ENCODE results near the gene TMPRSS4. TPM values are rescaled to one million over a fixed set of nuclear protein-coding genes. Genes with fewer than 3 reads are reported as not detected.
A peak's percentile ranks its signal among the peaks of the same experiment; 100 is the strongest.

Gene TMPRSS4
- polyA plus RNA-seq, 1 donor from 2014 or later, result not detected

DNA sequence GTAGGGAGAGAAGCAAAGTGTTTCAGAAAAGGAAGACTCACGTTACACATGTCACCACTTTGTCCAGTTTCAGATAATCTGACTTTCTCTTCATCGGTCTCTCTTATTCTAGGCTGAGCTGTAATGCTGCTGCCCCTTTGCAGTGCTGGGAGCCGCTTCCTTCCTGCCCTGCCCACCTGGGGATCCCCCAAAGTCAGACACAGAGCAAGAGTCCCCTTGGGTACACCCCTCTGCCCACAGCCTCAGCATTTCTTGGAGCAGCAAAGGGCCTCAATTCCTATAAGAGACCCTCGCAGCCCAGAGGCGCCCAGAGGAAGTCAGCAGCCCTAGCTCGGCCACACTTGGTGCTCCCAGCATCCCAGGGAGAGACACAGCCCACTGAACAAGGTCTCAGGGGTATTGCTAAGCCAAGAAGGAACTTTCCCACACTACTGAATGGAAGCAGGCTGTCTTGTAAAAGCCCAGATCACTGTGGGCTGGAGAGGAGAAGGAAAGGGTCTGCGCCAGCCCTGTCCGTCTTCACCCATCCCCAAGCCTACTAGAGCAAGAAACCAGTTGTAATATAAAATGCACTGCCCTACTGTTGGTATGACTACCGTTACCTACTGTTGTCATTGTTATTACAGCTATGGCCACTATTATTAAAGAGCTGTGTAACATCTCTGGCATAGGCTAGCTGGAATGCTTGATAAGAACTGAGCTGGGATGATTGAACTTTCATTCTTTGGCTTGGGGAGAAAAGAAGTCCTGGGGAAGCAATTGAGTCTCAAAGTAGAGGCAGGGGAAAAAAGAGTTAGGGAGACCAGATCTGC is 41.1 kb downstream of the TMPRSS4 start:
- H3K27ac Mint-ChIP-seq, result no peak overlapping the region
- peaks cover 5% of the 10 kb centered on the region for H3K27me3 Mint-ChIP-seq
- peak overlapping the region in 2 of 4 donors; percentile 14 to 63 for H3K4me3 Mint-ChIP-seq
- peaks cover 14 to 16% (median 14%) of the 10 kb centered on the region in 3 donors for H3K4me1 Mint-ChIP-seq
- H3K9me3 Mint-ChIP-seq, result peaks cover 0 to 7% (median 0%) of the 10 kb centered on the region in 3 donors
- no peaks in the 10 kb centered on the region for H3K36me3 Mint-ChIP-seq

DNA sequence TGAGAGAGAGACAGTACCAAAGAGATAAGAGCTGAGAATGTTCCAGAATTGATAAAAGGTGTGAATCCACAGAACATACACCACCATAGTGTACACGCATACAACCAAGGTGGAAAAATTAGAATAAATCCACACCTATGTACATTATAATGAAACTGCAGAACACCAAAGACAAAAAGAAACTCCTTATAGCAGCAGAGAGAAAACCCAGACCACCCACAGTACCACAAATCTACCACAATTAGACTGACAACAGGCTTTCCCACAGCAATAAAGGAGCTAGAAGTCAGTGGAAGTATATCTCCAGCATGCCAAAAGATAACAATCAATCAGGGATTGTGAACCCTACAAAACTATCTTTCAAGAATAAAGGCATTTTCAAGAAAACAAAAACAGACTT is 43.9 kb downstream of the TMPRSS4 start:
- Mint-ChIP-seq H3K9me3 (peaks cover 0 to 7% (median 0%) of the 10 kb centered on the region in 3 donors), H3K4me3 (no peak overlapping the region), H3K27ac (no peak overlapping the region), H3K4me1 (peaks cover 9 to 12% (median 12%) of the 10 kb centered on the region in 3 donors), H3K27me3 (peaks cover 5% of the 10 kb centered on the region), H3K36me3 (no peaks in the 10 kb centered on the region)

DNA sequence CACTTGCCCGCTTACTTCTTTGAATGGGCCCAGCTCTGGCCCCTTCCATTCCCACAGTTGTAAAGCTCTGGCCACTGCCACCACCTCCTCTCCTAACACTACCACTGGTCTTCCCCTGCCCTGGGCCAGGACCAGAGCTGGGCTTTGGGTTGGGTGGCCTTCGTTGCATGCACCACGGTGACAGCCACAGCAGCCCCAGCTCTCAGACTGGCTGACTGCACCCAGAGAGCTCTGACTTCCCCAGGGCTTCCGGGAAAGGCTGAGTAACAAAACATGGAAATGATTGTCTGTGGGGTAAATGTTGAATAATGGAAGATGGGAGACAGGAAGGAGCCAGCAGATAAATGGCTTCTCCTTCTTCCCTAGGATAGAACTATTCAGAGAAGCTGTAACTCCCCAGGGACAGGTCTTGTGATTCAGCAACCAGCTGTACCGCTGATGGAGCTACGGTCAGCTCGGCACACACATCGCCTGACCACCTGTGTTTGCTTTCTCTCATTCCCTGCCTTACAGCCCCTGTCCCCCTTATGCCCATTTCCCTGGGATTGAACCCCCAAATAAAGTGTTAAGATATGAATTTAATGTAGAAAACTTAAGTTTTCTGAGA is 48.2 kb downstream of the TMPRSS4 start:
- Mint-ChIP-seq H3K4me1 (peaks cover 0 to 1% (median 0%) of the 10 kb centered on the region in 3 donors), H3K9me3 (peaks cover 0 to 7% (median 0%) of the 10 kb centered on the region in 3 donors), H3K4me3 (no peak overlapping the region), H3K27me3 (no peaks in the 10 kb centered on the region), H3K27ac (no peak overlapping the region), H3K36me3 (no peaks in the 10 kb centered on the region)

DNA sequence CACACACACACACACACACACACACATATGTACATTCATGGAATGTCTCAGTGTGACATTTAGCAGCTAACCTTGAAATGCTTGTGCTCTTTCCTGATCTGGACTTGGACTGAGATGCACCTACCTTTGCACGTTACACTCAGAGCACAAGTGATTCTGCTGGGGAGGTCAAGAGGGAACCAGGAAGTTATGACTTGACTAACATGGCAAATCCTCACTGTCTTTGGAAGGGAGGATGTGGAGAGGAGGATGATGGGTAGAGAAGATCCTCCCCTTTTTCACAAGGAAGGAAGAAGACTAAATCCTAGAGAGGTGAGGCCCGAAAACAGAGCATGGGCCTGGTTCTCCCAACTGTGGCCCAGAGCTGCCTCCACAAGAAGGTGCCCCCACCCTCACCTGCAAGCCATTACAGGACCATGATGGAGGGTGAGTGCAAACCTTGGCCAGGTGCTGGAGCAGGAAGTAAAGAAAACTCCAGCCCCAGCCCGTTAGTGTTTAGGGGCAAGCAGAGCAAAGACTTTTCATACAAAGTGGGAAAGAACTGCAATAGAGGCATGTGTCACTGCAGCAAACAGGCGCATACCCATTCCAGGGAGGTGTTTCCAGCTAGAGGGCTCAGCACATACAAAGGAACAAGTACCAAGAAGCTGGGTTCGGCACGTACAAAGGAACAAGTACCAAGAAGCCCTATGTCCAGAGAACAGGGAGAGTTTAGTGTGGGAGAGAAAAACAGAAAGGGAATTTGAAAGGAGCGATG is 49.4 kb downstream of the TMPRSS4 start:
- no peak overlapping the region for H3K27ac Mint-ChIP-seq
- no peaks in the 10 kb centered on the region for H3K9me3 Mint-ChIP-seq
- H3K27me3 Mint-ChIP-seq, result peaks cover 1% of the 10 kb centered on the region
- no peaks in the 10 kb centered on the region for H3K36me3 Mint-ChIP-seq
- H3K4me1 Mint-ChIP-seq, result peaks cover 0 to 1% (median 0%) of the 10 kb centered on the region in 3 donors
- no peak overlapping the region for H3K4me3 Mint-ChIP-seq

DNA sequence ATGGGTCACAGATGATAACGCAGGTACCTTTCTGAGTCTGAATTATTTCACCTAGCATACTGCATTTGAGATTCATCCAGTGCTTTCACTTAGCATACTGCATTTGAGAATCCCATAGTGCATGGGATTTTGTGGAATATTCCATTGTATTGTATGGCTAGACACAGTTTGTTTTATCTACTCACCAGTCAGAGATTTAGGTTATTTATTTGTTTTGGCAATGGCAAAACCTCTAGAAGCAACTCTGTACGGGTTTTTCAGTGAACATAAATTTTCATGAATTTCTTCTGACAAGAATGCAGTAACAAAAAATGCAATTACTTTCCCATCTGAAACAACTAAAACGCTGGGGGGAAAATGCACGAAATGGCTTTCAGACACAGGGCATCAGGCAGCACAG is 51.4 kb downstream of the TMPRSS4 start:
- H3K4me3 Mint-ChIP-seq, result no peak overlapping the region
- no peak overlapping the region for H3K27ac Mint-ChIP-seq
- no peaks in the 10 kb centered on the region for H3K9me3 Mint-ChIP-seq
- peaks cover 0 to 1% (median 0%) of the 10 kb centered on the region in 3 donors for H3K4me1 Mint-ChIP-seq
- no peaks in the 10 kb centered on the region for H3K36me3 Mint-ChIP-seq
- H3K27me3 Mint-ChIP-seq, result peaks cover 1% of the 10 kb centered on the region

DNA sequence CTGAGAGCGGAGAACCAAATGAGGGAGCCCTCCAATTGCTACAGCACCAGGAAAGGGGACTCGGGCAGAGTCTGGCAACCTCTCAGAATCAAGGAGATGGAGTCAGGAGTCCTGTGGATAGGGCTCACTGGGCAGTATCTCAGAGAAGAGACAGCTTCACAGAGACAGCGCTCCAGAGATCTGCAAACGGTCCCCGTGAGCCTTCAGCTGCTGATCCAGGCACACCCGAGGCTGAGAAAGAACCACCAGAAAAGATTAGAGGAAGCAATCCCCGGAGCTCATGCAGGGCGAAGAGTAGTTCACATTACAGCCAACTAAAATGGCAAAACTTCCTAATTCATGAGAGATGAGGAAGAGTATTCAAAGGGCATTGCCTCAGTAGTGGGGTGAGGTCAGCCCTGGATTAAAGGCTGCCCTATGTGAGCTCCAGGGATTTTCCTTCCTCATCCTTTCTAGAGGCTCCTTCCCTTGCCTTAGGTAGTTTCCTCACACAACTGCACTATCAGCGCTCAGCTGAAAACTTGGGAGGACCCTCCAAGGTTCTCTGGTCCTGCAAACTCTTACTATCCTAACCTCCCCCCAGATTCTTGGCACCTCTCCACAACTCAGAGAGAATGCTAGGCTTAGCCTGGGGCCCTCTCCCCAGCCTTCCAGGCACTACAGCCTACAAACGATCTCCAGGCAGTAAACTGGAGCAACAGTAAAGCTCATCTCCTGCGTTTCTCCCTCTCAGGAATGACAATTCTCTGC is 52.0 kb downstream of the TMPRSS4 start:
- Mint-ChIP-seq H3K4me1 (peaks cover 0 to 1% (median 0%) of the 10 kb centered on the region in 3 donors), H3K27ac (no peak overlapping the region), H3K27me3 (peaks cover 4% of the 10 kb centered on the region), H3K4me3 (no peak overlapping the region), H3K36me3 (no peaks in the 10 kb centered on the region), H3K9me3 (no peaks in the 10 kb centered on the region)

DNA sequence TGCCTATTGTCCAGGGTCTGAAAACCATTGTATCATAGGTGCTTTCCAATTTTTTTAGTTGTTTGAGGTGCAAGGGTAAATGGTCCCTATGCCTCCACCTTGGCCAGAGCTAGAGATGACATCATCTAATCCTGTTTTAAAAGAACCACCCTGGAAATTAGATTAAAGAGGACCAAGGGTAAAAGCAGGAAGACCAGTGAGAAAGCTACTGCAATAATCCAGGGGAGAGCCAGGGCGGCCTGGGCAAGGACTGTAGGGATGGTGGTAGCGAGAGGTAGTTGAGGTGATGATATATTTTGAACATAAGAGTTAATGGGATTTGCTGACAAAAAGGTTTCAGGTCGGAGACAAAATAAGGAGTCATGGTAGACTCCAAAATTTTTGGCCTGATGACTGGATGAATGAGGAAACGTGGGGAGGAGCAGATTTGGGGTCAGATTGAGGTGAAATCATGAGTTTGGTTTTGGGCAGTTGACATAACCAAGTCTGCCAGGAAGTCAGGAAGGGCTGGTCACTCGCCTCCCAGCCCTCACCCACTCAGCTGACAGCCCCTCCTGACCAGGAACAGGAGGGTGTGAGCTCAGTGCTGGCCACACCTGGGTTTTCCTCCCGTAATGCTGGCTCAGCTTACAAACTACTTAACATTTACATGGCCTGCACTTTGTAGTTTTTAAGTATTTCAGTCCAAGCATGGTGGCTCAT is 52.7 kb downstream of the TMPRSS4 start:
- Mint-ChIP-seq H3K4me3 (no peak overlapping the region), H3K27ac (no peak overlapping the region), H3K27me3 (peaks cover 7% of the 10 kb centered on the region), H3K4me1 (peaks cover 0 to 1% (median 0%) of the 10 kb centered on the region in 3 donors), H3K9me3 (no peaks in the 10 kb centered on the region), H3K36me3 (no peaks in the 10 kb centered on the region)

DNA sequence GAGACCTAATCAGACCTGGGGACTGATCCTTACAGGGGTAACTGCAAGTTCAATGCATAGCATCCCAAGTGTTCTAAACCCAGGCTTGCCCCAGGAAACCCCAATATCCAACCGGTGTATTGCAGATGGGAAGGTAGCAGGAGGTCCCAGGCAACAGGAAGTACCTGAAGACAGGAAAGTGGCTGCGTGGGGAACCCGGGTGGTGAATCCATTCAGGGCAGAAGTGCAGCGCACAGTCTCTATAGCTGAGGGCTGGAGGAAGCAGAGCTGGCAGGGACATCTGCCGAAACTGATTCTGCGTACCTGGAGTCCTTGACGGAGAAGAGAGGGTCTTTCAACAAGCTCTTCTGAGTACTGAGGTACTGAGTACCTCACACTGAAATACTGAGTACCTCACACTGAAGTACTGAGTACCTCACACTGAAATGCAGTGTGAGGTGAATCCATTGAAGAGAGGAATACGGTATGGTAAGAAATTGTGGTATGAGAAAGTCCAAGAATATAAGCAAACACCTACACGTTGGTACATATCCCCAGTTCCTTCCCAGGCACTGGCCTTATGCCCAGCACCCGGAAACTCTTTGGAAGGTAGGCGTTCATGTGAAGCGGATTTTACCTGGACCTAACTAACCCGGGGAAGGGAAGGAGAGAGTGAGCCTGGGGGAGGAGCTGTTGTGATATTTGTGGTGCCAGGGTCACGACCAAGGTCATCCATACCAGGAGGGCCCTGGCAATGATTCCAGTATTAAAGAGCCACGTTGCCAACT is 55.7 kb downstream of the TMPRSS4 start:
- no peaks in the 10 kb centered on the region for H3K36me3 Mint-ChIP-seq
- no peak overlapping the region for H3K27ac Mint-ChIP-seq
- no peaks in the 10 kb centered on the region for H3K9me3 Mint-ChIP-seq
- no peaks in the 10 kb centered on the region for H3K4me1 Mint-ChIP-seq
- no peak overlapping the region for H3K4me3 Mint-ChIP-seq
- H3K27me3 Mint-ChIP-seq, result peaks cover 16% of the 10 kb centered on the region

DNA sequence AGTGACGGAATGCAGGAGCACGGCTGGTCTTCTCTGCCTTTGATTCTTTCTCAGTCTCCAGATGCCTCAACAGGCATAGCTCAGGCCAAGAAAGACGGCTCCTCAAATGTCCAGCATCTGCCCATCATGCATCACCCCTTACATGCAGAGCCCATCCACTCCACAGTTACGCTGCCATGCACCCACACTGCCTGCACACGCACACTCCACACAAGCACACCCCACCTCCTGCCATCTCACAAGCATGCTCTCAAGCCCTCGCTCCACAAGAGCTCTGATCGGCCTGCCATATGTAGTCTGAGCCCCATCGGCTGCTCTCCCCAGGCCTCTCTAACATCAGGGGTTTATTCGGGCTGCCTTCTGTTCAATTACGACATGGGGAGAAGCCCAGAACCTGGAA is 56.9 kb downstream of the TMPRSS4 start:
- Mint-ChIP-seq H3K9me3 (no peaks in the 10 kb centered on the region), H3K36me3 (no peaks in the 10 kb centered on the region), H3K27me3 (peaks cover 16% of the 10 kb centered on the region), H3K27ac (no peak overlapping the region), H3K4me3 (no peak overlapping the region), H3K4me1 (no peaks in the 10 kb centered on the region)

DNA sequence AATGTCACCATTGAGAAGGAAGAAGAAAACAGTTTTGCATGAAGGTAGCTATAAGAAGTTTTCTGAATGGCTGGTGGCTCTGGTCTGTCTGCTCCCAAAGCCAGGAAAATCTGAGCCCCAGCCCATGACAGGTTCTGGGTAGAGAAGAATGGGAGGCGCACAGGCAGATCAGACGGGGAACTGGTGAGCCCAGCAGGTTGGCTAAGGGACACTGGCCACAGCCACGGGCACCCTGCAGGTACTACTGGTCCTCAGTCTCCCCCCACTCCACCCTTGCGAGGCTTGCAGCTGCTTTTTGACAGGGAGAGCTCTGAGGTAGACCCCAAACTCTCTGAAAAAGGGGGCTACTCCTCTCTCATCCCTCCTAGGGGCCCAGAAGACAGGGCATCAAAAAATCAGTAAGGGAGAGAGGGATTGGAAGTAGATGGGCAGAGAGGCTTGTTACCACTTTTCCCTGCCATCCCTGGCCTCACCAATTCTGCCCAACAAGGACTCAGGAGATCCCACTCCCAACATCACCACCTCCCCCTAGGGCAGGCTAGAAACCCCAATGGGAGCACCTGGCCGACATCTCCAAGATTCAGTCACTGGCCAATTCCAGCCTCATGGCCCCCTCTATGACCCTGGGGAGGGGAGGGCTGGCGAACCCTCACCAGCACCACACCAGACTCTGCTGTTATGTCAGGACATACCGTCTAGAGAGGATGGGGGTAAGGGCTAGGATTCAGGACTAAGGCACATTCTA is 58.3 kb downstream of the TMPRSS4 start:
- no peaks in the 10 kb centered on the region for H3K4me1 Mint-ChIP-seq

DNA sequence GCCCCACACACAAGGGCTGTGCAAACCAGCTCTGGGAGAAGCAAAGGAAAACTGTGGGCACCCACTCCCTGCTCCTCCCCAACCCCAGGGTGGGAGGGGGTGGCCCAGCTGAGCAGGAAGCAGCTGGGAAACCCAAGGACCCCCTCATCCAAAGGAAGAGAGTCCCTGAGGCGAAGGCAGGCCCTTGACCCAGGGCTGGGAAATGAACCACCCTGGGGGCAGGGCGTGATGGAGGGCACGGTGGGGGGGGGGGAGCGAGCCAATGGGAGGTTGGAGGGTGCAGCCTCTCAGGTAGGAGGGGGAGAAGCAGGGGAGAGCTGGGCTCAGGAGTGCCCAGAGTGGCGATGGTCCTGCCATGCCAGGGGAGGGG is 58.9 kb downstream of the TMPRSS4 start:
- no peaks in the 10 kb centered on the region for H3K9me3 Mint-ChIP-seq
- H3K4me3 Mint-ChIP-seq, result no peak overlapping the region
- H3K27me3 Mint-ChIP-seq, result peaks cover 30% of the 10 kb centered on the region
- H3K4me1 Mint-ChIP-seq, result no peaks in the 10 kb centered on the region
- no peaks in the 10 kb centered on the region for H3K36me3 Mint-ChIP-seq
- H3K27ac Mint-ChIP-seq, result peak overlapping the region in 1 of 3 donors; percentile 61

More for the DNA sequence above, 58.3 kb downstream of the TMPRSS4 start:
- H3K27me3 Mint-ChIP-seq, result peaks cover 25% of the 10 kb centered on the region
- peak overlapping the region in 1 of 3 donors; percentile 61 for H3K27ac Mint-ChIP-seq
- H3K9me3 Mint-ChIP-seq, result no peaks in the 10 kb centered on the region
- no peaks in the 10 kb centered on the region for H3K36me3 Mint-ChIP-seq
- H3K4me3 Mint-ChIP-seq, result no peak overlapping the region

DNA sequence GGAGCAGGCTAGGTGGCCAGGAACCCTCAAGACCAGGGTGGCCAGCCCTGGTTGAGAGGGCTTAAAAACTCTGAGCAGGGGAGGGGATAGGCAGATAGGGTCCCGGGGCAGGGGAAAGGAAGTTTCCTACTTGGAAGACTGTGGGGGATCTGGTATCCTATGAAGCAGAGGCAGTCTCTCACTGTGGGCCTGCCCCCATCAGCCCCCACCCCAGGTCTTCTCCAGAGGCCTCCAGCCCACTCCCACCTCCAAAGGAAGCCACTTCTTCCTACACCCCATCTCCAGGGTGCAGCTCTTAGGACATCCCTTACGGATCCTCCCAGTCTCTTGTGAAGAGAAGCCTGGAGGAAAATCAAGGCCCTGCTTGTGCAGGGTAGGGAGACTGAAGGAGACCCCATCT is 59.5 kb downstream of the TMPRSS4 start:
- Mint-ChIP-seq H3K27ac (no peak overlapping the region), H3K4me3 (no peak overlapping the region), H3K27me3 (peaks cover 30% of the 10 kb centered on the region)

DNA sequence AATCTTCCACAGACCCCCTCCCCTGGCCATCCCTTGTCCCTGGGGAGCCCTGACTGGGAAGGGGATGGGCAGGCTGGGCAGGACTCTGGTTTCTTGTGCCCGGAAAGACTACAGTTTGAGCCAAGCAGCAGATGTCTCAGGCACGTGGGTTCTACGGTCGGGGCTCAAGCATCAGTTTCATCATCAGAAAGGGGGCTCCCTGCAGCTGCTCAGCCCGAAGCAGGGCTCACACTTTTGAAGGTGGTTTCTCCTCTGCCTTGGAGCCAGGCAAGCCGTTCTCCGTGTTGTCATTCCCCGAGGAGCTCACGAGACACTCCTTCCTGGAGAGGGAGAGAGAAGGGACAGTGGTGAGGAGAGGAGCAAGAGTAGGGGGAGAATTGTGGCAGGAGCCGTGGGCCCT is 59.9 kb downstream of the TMPRSS4 start:
- no peaks in the 10 kb centered on the region for H3K36me3 Mint-ChIP-seq
- H3K4me3 Mint-ChIP-seq, result no peak overlapping the region
- no peak overlapping the region for H3K27ac Mint-ChIP-seq
- no peaks in the 10 kb centered on the region for H3K9me3 Mint-ChIP-seq
- H3K4me1 Mint-ChIP-seq, result no peaks in the 10 kb centered on the region
- peaks cover 33% of the 10 kb centered on the region for H3K27me3 Mint-ChIP-seq

More for the DNA sequence above, 59.5 kb downstream of the TMPRSS4 start:
- Mint-ChIP-seq H3K4me1 (no peaks in the 10 kb centered on the region), H3K36me3 (no peaks in the 10 kb centered on the region), H3K9me3 (no peaks in the 10 kb centered on the region)

Data from IgD-negative memory B cell (primary cell).